Trophoblast cell (in vitro differentiated cells and primary cell): ENCODE measurements around the gene SLC25A33.

Source experiments
- DNase-seq, 2 donors: peaks; one replicate each; pipeline ENCODE4 v3.0.0-alpha.2; 2016
- H2AFZ ChIP-seq: 2 replicates; pipeline ENCODE4 v1.6.1; 2013; ENCODE audit warnings: low read length, moderate library complexity, mild to moderate bottlenecking; ENCODE audit not compliant: insufficient read depth, poor library complexity
- H2AK5ac ChIP-seq: 2 replicates; pipeline ENCODE4 v1.6.1; 2013; ENCODE audit warnings: mild to moderate bottlenecking, low read length
- H2BK120ac ChIP-seq: 2 replicates; pipeline ENCODE4 v1.6.1; 2013; ENCODE audit warnings: low read length, mild to moderate bottlenecking, moderate library complexity; ENCODE audit not compliant: insufficient read depth, poor library complexity
- H2BK12ac ChIP-seq: 2 replicates; pipeline ENCODE4 v1.6.1; 2013; ENCODE audit warnings: mild to moderate bottlenecking, low read length, moderate library complexity
- H2BK5ac ChIP-seq: 2 replicates; pipeline ENCODE4 v1.6.1; 2013; ENCODE audit warnings: low read length, low read depth, moderate library complexity, mild to moderate bottlenecking; ENCODE audit not compliant: poor library complexity
- H3K14ac ChIP-seq: 2 replicates; pipeline ENCODE4 v1.6.1; 2013; ENCODE audit warnings: mild to moderate bottlenecking, low read length
- H3K18ac ChIP-seq: 2 replicates; pipeline ENCODE4 v1.6.1; 2013; ENCODE audit warnings: mild to moderate bottlenecking, low read length
- H3K23ac ChIP-seq: 2 replicates; pipeline ENCODE4 v1.6.1; 2013; ENCODE audit warnings: low read length
- H3K27ac ChIP-seq: 2 replicates; pipeline ENCODE4 v1.5.1; 2013; ENCODE audit warnings: low read depth, mild to moderate bottlenecking, inconsistent platforms, low read length, moderate library complexity
- H3K27me3 ChIP-seq: 2 replicates; pipeline ENCODE4 v1.6.1; 2013; ENCODE audit warnings: inconsistent platforms, mild to moderate bottlenecking, low read length, moderate library complexity; ENCODE audit not compliant: insufficient read depth
- H3K36me3 ChIP-seq, 2 experiments: 1 replicate in 1 of 2; 2 replicates in 1 of 2; pipeline ENCODE4 v1.6.1; 2013; ENCODE audit warnings: low read length in 2 of 2, mild to moderate bottlenecking in 2 of 2, moderate library complexity in 1 of 2; ENCODE audit not compliant: insufficient read depth in 2 of 2, control insufficient read depth in 1 of 2
- H3K4ac ChIP-seq: 2 replicates; pipeline ENCODE4 v1.6.1; 2013; ENCODE audit warnings: low read depth, mild to moderate bottlenecking, low read length, moderate library complexity
- H3K4me1 ChIP-seq, 2 experiments: 1 replicate in 1 of 2; 2 replicates in 1 of 2; pipeline ENCODE4 v1.6.1; 2013; ENCODE audit warnings: low read length in 2 of 2, mild to moderate bottlenecking in 2 of 2, moderate library complexity in 1 of 2; ENCODE audit not compliant: insufficient read depth in 2 of 2, control insufficient read depth in 1 of 2
- H3K4me2 ChIP-seq: 2 replicates; pipeline ENCODE4 v1.6.1; 2013; ENCODE audit warnings: inconsistent platforms, mild to moderate bottlenecking, low read length, moderate library complexity
- H3K4me3 ChIP-seq: 2 replicates; pipeline ENCODE4 v1.5.1; 2013; ENCODE audit warnings: mild to moderate bottlenecking, low read depth, low read length, inconsistent platforms
- H3K79me1 ChIP-seq: one replicate; pipeline ENCODE4 v1.6.1; 2013; ENCODE audit warnings: low read length
- H3K79me2 ChIP-seq: 2 replicates; pipeline ENCODE4 v1.6.1; 2013; ENCODE audit warnings: low read length, mild to moderate bottlenecking; ENCODE audit not compliant: control insufficient read depth, insufficient read depth, poor library complexity
- H3K9ac ChIP-seq: 2 replicates; pipeline ENCODE4 v1.6.1; 2013; ENCODE audit warnings: mild to moderate bottlenecking, low read length
- H3K9me3 ChIP-seq: 2 replicates; pipeline ENCODE4 v1.6.1; 2013; ENCODE audit warnings: low read depth, mild to moderate bottlenecking, control low read depth, inconsistent platforms, low read length; ENCODE audit not compliant: insufficient read depth
- H4K12ac ChIP-seq: 2 replicates; pipeline ENCODE4 v1.6.1; 2013; ENCODE audit warnings: low read depth, mild to moderate bottlenecking, low read length, moderate library complexity
- H4K8ac ChIP-seq: 2 replicates; pipeline ENCODE4 v1.6.1; 2013; ENCODE audit warnings: low read depth, mild to moderate bottlenecking, low read length, moderate library complexity
- H4K91ac ChIP-seq: one replicate; pipeline ENCODE4 v1.6.1; 2013; ENCODE audit warnings: low read depth, mild to moderate bottlenecking, low read length, moderate library complexity
- WGBS: extraction: QIAGEN DNeasy Blood & Tissue Kit; methylation state at CpG from one replicate; pipeline ENCODE4 v1.1.7; 2013; ENCODE audit warnings: missing lambda C conversion rate; ENCODE audit not compliant: insufficient read length, insufficient coverage; ENCODE audit errors: extremely low coverage; 5-methylcytosine and 5-hydroxymethylcytosine counted together

The SLC25A33 gene

DNA sequence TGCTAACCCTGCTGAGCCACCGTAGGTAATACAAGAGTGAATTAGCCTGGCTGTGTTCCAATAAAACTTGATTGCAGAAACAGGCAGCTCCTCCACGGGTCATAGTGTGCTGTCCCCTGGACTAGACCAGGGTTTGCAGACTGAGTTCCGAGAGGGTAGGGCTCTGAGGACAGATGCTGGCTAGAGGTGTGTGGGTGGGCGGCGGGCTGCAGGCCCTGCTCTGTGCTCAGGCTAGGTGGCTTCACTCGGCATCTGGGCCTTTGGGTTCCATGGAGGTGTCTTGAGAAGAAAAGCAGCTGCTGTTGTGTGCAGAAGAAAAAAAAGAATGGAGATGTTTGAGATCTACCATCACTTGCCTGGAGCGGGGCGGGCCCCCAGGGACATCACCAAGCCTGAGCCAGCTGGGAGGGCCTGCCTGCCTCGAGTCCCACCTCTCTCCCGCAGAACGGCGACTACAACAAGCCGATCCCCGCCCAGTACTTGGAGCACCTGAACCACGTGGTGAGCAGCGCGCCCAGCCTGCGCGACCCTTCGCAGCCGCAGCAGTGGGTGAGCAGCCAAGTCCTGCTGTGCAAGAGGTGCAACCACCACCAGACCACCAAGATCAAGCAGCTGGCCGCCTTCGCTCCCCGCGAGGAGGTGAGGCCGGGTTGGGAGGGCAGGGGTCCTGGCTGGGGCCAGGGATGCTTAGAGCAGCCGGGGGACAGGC, 57.3 kb downstream of the SLC25A33 start:
- Histone ChIP-seq H3K4me2 (no peak overlapping the region), H2BK12ac (no peak overlapping the region), H3K79me1 (no peaks in the 10 kb centered on the region), H3K18ac (no peak overlapping the region), H3K27ac (no peak overlapping the region), H3K4me3 (no peak overlapping the region), H3K4me1 (peaks cover 4 to 7% of the 10 kb centered on the region in 2 experiments), H3K14ac (no peak overlapping the region), H4K91ac (no peak overlapping the region), H2AK5ac (no peak overlapping the region), H3K9me3 (no peaks in the 10 kb centered on the region), H3K79me2 (no peaks in the 10 kb centered on the region), H2BK5ac (no peak overlapping the region), H4K8ac (no peak overlapping the region), H3K27me3 (no peaks in the 10 kb centered on the region), H2AFZ (no peak overlapping the region), H3K4ac (no peak overlapping the region), H3K36me3 (peaks cover 15 to 27% of the 10 kb centered on the region in 2 experiments), H3K9ac (no peak overlapping the region), H4K12ac (no peak overlapping the region), H3K23ac (no peak overlapping the region), H2BK120ac (no peak overlapping the region)
- no CpG with 5 or more reads among the region's 27 CpGs for WGBS
- no peak for DNase-seq

DNA sequence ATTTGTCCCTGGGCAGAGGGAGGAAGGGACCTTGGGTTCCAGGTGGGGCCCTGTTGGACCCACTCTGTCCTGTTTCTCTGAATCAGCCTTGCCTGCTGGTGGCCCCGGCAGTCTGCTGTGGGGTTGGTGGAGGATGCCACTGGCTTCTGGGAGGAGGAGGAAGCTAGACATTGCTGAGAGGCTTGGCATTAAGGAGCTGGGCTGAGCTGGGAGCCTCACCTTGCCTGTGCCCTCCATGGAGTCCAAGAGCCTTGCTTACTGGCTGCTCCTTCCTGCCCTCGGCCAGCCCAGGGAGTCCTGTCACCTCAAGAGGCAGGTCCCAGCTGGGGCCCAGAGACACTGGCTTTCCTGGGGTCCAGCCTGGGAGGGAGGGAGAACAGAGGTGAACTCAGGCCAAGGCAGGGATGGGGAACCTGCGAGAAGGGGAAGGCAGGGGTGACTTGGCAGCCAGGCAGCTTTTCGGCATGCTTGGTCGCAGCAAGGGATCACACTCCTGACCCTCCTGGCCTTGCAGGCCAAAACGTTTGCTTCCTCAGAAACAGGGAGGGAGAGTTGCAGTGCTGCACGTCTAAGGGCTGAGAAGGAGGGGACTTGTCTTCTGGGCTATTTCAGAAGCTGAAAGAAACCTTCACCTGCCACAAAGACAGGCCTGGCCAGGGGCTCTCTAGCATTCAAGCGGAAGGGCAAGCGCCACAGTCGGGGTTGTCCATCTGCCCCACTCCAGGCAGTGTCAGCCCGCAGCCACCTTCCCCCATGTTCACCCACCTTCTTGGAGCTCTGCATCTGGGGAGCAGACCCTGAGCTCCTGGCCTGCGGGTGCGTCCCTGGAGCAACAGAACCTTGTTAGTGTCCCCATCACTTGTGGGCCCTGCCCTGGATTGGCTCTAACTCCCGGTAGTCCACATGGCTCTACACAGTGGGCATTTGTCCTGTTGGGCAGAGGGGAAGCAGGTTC, 58.4 kb downstream of the SLC25A33 start:
- H3K18ac ChIP-seq, result no peak overlapping the region
- no peak overlapping the region for H4K12ac ChIP-seq
- no peak overlapping the region for H2BK12ac ChIP-seq
- no peak for DNase-seq
- no peaks in the 10 kb centered on the region for H3K79me2 ChIP-seq
- no peak overlapping the region for H3K23ac ChIP-seq
- no peak overlapping the region for H4K8ac ChIP-seq
- no peak overlapping the region for H2BK120ac ChIP-seq
- H3K4me2 ChIP-seq, result no peak overlapping the region
- H2AK5ac ChIP-seq, result no peak overlapping the region
- no peak overlapping the region for H3K14ac ChIP-seq
- H3K27ac ChIP-seq, result no peak overlapping the region
- peaks cover 4 to 7% of the 10 kb centered on the region in 2 experiments for H3K4me1 ChIP-seq
- WGBS, result no CpG with 5 or more reads among the region's 14 CpGs
- H3K27me3 ChIP-seq, result no peaks in the 10 kb centered on the region
- no peak overlapping the region for H4K91ac ChIP-seq
- no peaks in the 10 kb centered on the region for H3K79me1 ChIP-seq
- H3K4me3 ChIP-seq, result peak overlapping the region; percentile 7
- H2AFZ ChIP-seq, result no peak overlapping the region
- no peak overlapping the region for H3K9ac ChIP-seq
- H2BK5ac ChIP-seq, result no peak overlapping the region
- no peaks in the 10 kb centered on the region for H3K9me3 ChIP-seq
- H3K4ac ChIP-seq, result no peak overlapping the region
- H3K36me3 ChIP-seq, result peaks cover 25 to 37% of the 10 kb centered on the region in 2 experiments

DNA sequence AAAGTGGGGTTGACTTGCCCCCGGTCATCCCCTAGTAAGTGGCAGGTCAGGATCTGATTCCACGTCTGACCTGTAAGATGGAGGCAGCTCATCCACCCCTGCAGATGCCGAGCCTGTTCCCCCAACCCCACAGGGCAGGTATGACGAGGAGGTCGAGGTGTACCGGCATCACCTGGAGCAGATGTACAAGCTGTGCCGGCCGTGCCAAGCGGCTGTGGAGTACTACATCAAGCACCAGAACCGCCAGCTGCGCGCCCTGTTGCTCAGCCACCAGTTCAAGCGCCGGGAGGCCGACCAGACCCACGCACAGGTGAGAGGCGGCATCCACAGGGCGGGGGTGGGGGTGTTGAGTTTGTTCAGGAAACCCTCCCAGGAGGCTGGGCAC, 59.0 kb downstream of the SLC25A33 start:
- peaks cover 3% of the 10 kb centered on the region for H3K9me3 ChIP-seq
- H2BK12ac ChIP-seq, result no peak overlapping the region
- no peak overlapping the region for H3K18ac ChIP-seq
- H4K12ac ChIP-seq, result no peak overlapping the region
- no peaks in the 10 kb centered on the region for H3K79me2 ChIP-seq
- H3K36me3 ChIP-seq, result peaks cover 31 to 43% of the 10 kb centered on the region in 2 experiments
- no peaks in the 10 kb centered on the region for H3K27me3 ChIP-seq
- no CpG with 5 or more reads among the region's 18 CpGs for WGBS
- H3K4me1 ChIP-seq, result peaks cover under 1 to 3% of the 10 kb centered on the region in 2 experiments
- no peak overlapping the region for H3K14ac ChIP-seq
- H2AK5ac ChIP-seq, result no peak overlapping the region
- no peak overlapping the region for H3K23ac ChIP-seq
- H3K9ac ChIP-seq, result no peak overlapping the region
- no peak overlapping the region for H3K27ac ChIP-seq
- H4K8ac ChIP-seq, result no peak overlapping the region
- no peak overlapping the region for H2BK5ac ChIP-seq
- no peak overlapping the region for H3K4me2 ChIP-seq
- peak overlapping the region; percentile 7 for H3K4me3 ChIP-seq
- no peaks in the 10 kb centered on the region for H3K79me1 ChIP-seq
- H4K91ac ChIP-seq, result no peak overlapping the region
- H2AFZ ChIP-seq, result no peak overlapping the region
- H3K4ac ChIP-seq, result no peak overlapping the region
- DNase-seq, result no peak
- H2BK120ac ChIP-seq, result no peak overlapping the region

DNA sequence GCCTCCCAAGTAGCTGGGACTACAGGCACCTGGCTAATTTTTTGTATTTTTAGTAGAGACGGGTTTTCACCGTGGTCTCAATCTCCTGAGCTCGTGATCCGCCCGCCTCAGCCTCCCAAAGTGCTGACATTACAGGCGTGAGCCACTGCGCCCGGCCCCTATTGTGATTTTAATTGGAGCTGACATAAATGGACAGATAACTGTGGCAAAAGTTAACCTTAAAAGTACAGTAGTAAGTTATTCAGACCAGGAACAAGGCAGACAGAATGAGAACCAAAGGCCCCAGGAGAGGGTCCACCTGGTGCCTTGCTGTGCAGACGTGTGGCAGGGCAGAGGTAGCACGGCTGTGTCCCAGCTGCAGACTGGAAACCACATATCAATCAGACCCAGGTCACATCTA, 60.5 kb downstream of the SLC25A33 start:
- Histone ChIP-seq H3K14ac (no peak overlapping the region), H3K36me3 (peaks cover 37 to 53% of the 10 kb centered on the region in 2 experiments), H2AK5ac (no peak overlapping the region), H3K79me1 (no peaks in the 10 kb centered on the region), H4K91ac (no peak overlapping the region), H3K23ac (no peak overlapping the region), H3K4me3 (no peak overlapping the region), H3K79me2 (no peaks in the 10 kb centered on the region), H3K4ac (no peak overlapping the region), H2BK120ac (no peak overlapping the region), H3K27ac (no peak overlapping the region), H3K4me1 (no peaks in the 10 kb centered on the region), H3K18ac (no peak overlapping the region), H3K9me3 (peaks cover 3% of the 10 kb centered on the region), H3K27me3 (no peaks in the 10 kb centered on the region), H2BK12ac (no peak overlapping the region), H4K8ac (no peak overlapping the region), H4K12ac (no peak overlapping the region), H3K4me2 (no peak overlapping the region), H2AFZ (no peak overlapping the region), H2BK5ac (no peak overlapping the region), H3K9ac (no peak overlapping the region)
- no peak for DNase-seq
- WGBS, result no CpG with 5 or more reads among the region's 10 CpGs
